Measurements from ENCODE around the gene NRP2. TPM values are rescaled to one million over a fixed set of nuclear protein-coding genes. Genes with fewer than 3 reads are reported as not detected.
A peak's percentile ranks its signal among the peaks of the same experiment; 100 is the strongest.

Gene NRP2
- total and polyA plus RNA-seq, 8 donors, result 42.3 to 122 (median 60.9) TPM

DNA sequence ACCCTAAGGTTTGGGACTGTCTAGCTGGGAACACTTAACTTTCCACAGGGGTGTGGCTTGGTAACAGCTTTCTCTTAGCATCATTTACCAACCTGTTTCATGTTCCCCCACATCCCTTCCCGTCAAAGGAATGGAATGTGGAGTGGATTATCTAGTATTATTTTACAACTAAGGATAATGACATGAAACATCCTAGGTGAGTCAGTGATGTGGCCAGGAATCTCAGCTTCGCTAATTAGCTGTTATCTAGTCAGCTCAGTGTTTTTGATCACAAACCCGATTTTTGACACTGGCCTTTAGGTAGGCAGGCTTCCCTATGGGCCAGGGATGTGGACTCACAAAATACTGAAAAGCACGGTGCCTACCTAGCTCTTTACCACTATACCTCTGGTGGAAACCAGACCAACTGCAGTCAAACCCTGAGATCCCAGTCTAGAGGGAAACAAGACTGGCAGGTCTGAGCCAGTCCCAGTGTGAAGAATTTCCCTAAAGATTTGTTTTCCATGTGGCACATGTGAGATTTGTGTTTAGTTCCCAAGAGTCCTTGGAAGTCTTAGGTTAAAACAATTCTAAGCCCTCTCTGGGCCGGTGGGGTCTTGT is 2.8 kb upstream of the NRP2 start:
- Histone ChIP-seq H3K27ac (no peak overlapping the region), H3K27me3 (peaks cover 0 to 44% of the 10 kb centered on the region in 2 donors), H3K4me3 (no peak overlapping the region), H3K4me1 (peaks cover 6 to 26% of the 10 kb centered on the region in 2 donors), H3K36me3 (no peaks in the 10 kb centered on the region), H3K9me3 (no peaks in the 10 kb centered on the region)
- no peak for ATAC-seq
- intact Hi-C loops (cut with DNase I), result loop anchor here in 1 of 2 donors (10.0 kb wide), 1 partner anchor 1355 kb away; no protein-coding TSS in a partner anchor
- TF ChIP-seq, protein P1, sequence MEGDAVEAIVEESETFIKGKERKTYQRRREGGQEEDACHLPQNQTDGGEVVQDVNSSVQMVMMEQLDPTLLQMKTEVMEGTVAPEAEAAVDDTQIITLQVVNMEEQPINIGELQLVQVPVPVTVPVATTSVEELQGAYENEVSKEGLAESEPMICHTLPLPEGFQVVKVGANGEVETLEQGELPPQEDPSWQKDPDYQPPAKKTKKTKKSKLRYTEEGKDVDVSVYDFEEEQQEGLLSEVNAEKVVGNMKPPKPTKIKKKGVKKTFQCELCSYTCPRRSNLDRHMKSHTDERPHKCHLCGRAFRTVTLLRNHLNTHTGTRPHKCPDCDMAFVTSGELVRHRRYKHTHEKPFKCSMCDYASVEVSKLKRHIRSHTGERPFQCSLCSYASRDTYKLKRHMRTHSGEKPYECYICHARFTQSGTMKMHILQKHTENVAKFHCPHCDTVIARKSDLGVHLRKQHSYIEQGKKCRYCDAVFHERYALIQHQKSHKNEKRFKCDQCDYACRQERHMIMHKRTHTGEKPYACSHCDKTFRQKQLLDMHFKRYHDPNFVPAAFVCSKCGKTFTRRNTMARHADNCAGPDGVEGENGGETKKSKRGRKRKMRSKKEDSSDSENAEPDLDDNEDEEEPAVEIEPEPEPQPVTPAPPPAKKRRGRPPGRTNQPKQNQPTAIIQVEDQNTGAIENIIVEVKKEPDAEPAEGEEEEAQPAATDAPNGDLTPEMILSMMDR (IDR thresholded peaks at IDR 0.05), result no peak
- DNase-seq, result no peak

DNA sequence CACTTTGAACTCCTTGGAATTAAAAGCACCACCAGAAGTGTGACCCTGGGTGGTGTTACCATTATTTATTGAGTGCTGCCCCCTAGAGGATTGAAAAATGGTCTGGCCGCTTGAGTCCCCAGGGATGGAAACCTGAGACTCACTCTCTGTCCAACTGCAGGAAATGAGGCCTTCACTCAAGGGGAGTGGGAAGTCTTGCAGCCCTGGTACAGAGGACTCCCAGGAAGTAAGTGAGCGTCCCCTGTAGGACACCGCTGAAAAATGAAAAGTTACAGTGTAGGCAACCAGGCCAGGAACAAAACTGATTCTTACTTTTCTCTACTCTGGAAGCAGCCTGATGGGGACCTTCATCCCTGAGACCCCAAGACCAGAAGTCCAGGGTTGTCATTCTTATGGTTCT is 2.2 kb upstream of the NRP2 start:
- DNase-seq (peak in 2 of 4 donors; percentile 57 to 82), ATAC-seq (peak; percentile 36)
- TF ChIP-seq, protein P1 (IDR thresholded peaks at IDR 0.05), result peak; percentile 55 to 68
- no peaks in the 10 kb centered on the region for H3K36me3 ChIP-seq
- H3K4me1 ChIP-seq, result peaks cover 6 to 32% of the 10 kb centered on the region in 2 donors
- intact Hi-C loops (cut with DNase I), result loop anchor here in 1 of 2 donors (10.0 kb wide), 1 partner anchor 1355 kb away; no protein-coding TSS in a partner anchor
- peaks cover 0 to 50% of the 10 kb centered on the region in 2 donors for H3K27me3 ChIP-seq
- H3K4me3 ChIP-seq, result no peak overlapping the region
- H3K27ac ChIP-seq, result no peak overlapping the region
- H3K9me3 ChIP-seq, result no peaks in the 10 kb centered on the region

- H3K27me3 ChIP-seq, result peaks cover 0 to 58% of the 10 kb centered on the region in 2 donors
- no peak overlapping the region for H3K4me3 ChIP-seq
- ATAC-seq, result peak; percentile 4
- no peaks in the 10 kb centered on the region for H3K36me3 ChIP-seq
- intact Hi-C loops (cut with DNase I), result loop anchor here in 1 of 2 donors (10.0 kb wide), 1 partner anchor 1356 kb away; no protein-coding TSS in a partner anchor
- TF ChIP-seq, protein P1 (IDR thresholded peaks at IDR 0.05), result no peak
- H3K9me3 ChIP-seq, result no peaks in the 10 kb centered on the region
- peaks cover 6 to 30% of the 10 kb centered on the region in 2 donors for H3K4me1 ChIP-seq
- DNase-seq, result no peak
- no peak overlapping the region for H3K27ac ChIP-seq
Observed at GRCh38 chr2:205680903-205681302, 1.4 kb upstream of the NRP2 start.

DNA sequence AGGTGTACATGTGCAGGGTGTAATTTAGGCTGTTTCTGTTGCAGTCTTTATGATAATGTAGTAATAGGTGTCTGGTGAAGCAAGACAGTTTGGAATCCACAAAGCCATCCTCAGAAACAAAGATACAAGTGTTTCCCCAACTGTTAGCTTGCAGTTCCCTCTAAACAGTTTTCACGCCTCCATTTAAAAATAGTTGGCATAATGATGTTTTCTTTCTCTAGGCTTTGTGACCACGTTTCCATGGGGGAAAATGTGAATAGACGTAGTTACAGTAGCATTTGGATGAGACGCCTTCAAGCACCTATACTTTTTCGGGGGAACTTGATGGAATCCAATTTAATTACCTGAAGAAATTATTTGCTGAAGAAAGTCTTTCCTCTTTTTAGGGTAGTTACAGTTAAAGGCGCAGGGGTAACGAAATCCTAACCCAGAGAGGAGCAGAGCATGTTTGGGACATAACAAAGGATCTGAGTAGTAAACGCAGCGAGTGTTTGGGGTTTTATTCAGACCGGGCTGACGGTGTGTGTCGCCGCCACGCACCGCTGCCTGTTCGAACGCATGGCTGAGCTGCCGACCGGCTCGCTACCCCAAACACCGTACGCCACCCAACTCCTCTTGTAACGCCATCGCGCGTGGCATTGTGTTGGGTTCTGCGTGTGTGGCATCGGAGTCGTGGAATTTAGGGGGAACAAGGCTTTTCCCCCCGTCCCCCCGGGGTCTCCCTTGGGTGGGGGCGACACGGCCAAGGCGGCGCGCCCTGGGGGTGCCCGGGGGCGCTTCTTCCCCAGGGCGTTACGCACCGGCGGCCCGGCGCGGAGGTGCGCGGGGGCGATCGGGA is 681 bp upstream of the NRP2 start:
- intact Hi-C loops (cut with DNase I), result loop anchor here in 1 of 2 donors (10.0 kb wide), 1 partner anchor 1357 kb away; no protein-coding TSS in a partner anchor
- peak overlapping the region; percentile 85 to 90 for H3K27ac ChIP-seq

More for the DNA sequence above, 681 bp upstream of the NRP2 start:
- DNase-seq (no peak), ATAC-seq (no peak)
- Histone ChIP-seq H3K27me3 (peaks cover 0 to 65% of the 10 kb centered on the region in 2 donors), H3K4me1 (peaks cover 6 to 37% of the 10 kb centered on the region in 2 donors), H3K9me3 (no peaks in the 10 kb centered on the region), H3K4me3 (peak overlapping the region; percentile 68 to 75), H3K36me3 (no peaks in the 10 kb centered on the region)
- TF ChIP-seq, protein P1 (IDR thresholded peaks at IDR 0.05), result no peak
